IMR-90 (cell line): ENCODE data around the gene DBN1. TPM values are rescaled to one million over a fixed set of nuclear protein-coding genes. Genes with fewer than 3 reads are reported as not detected.

Source experiments
- ATAC-seq: fragments of 200-7000 bp; cut with Tn5 transposase; 2 replicates; pipeline ENCODE4 v1.9.1; 2020; ENCODE audit warnings: low read depth, mild to moderate bottlenecking, moderate library complexity
- BruUV-seq: library from RNA; stranded (reverse); fragments of 400-500 nt; replicated peaks from 2 replicates; lab custom pipeline; 2021; lab: Mats Ljungman, UMichigan
- CTCF ChIA-PET: fragments of 300-600 bp; formaldehyde crosslinking; extraction: SDS; loops from one replicate; lab custom pipeline; 2021; ENCODE audit warnings: antibody characterized with exemption; lab: Yijun Ruan, JAX
- POLR2A ChIA-PET: fragments of 300-600 bp; sonication (Branson Sonifier 250); formaldehyde crosslinking; loops from one replicate; lab custom pipeline; 2022; ENCODE audit warnings: antibody characterized with exemption; ENCODE audit not compliant: unreplicated experiment; lab: Charles Lee
- DNase-seq: peaks from one replicate; pipeline ENCODE4 v3.0.0; 2013
- H2AFZ ChIP-seq: replicated peaks from 2 replicates; pipeline ENCODE3; 2013; ENCODE audit warnings: low read length, mild to moderate bottlenecking; ENCODE audit not compliant: poor library complexity
- H2AK5ac ChIP-seq: 2 replicates; pipeline ENCODE4 v1.6.1; 2013; ENCODE audit warnings: low read depth, low read length, inconsistent platforms
- H2AK9ac ChIP-seq: replicated peaks from 2 replicates; pipeline ENCODE3; 2013; ENCODE audit warnings: mild to moderate bottlenecking, low read depth, low read length, moderate library complexity; ENCODE audit not compliant: poor library complexity
- H2BK120ac ChIP-seq: 2 replicates; pipeline ENCODE4 v1.6.1; 2013; ENCODE audit warnings: low read depth, low read length, inconsistent platforms
- H2BK15ac ChIP-seq: 3 replicates; pipeline ENCODE4 v1.6.1; 2013; ENCODE audit warnings: low read depth, low read length, inconsistent platforms
- H2BK20ac ChIP-seq: 2 replicates; pipeline ENCODE4 v1.6.1; 2013; ENCODE audit warnings: low read depth, mild to moderate bottlenecking, inconsistent platforms, low read length, moderate library complexity
- H2BK5ac ChIP-seq: 2 replicates; pipeline ENCODE4 v1.6.1; 2013; ENCODE audit warnings: mild to moderate bottlenecking, low read depth, low read length, inconsistent platforms; ENCODE audit not compliant: poor library complexity, severe bottlenecking
- H3K14ac ChIP-seq: replicated peaks from 2 replicates; pipeline ENCODE4 v1.6.1; 2013; ENCODE audit warnings: low read depth, low read length, inconsistent platforms
- H3K18ac ChIP-seq: 2 replicates; pipeline ENCODE4 v1.6.1; 2013; ENCODE audit warnings: low read depth, low read length, control low read depth
- H3K23ac ChIP-seq: 2 replicates; pipeline ENCODE4 v1.6.1; 2013; ENCODE audit warnings: low read depth, low read length, inconsistent platforms
- H3K27ac ChIP-seq: 2 replicates; pipeline ENCODE4 v1.5.1; 2013; ENCODE audit warnings: mild to moderate bottlenecking, control low read depth, low read length; ENCODE audit not compliant: insufficient read depth
- H3K27me3 ChIP-seq: 2 replicates; pipeline ENCODE4 v1.6.1; 2013; ENCODE audit warnings: low read length; ENCODE audit not compliant: control insufficient read depth, insufficient read depth
- H3K36me3 ChIP-seq: 2 replicates; pipeline ENCODE4 v1.6.1; 2013; ENCODE audit warnings: low read length, mixed read lengths; ENCODE audit not compliant: control insufficient read depth, insufficient read depth
- H3K4ac ChIP-seq: 2 replicates; pipeline ENCODE4 v1.6.1; 2013; ENCODE audit warnings: low read depth, low read length, inconsistent platforms
- H3K4me1 ChIP-seq: 2 replicates; pipeline ENCODE4 v1.6.1; 2013; ENCODE audit warnings: low read length, mixed read lengths; ENCODE audit not compliant: control insufficient read depth, insufficient read depth
- H3K4me2 ChIP-seq: 2 replicates; pipeline ENCODE4 v1.6.1; 2013; ENCODE audit warnings: low read depth, mild to moderate bottlenecking, control low read depth, low read length, moderate library complexity
- H3K4me3 ChIP-seq: 2 replicates; pipeline ENCODE4 v1.5.1; 2013; ENCODE audit warnings: low read depth, mild to moderate bottlenecking, control low read depth, low read length, moderate library complexity; ENCODE audit not compliant: insufficient read depth
- H3K56ac ChIP-seq: 2 replicates; pipeline ENCODE4 v1.6.1; 2013; ENCODE audit warnings: low read length, inconsistent platforms; ENCODE audit not compliant: insufficient read depth; ENCODE audit errors: extremely low read depth
- H3K79me1 ChIP-seq, 2 experiments: 2 replicates each; pipeline ENCODE4 v1.6.1; 2013; ENCODE audit warnings: low read length in 2 of 2, inconsistent platforms in 1 of 2, low read depth in 1 of 2
- H3K9ac ChIP-seq: 2 replicates; pipeline ENCODE4 v1.6.1; 2013; ENCODE audit warnings: low read depth, low read length, control low read depth
- H3K9me1 ChIP-seq: 2 replicates; pipeline ENCODE4 v1.6.1; 2013; ENCODE audit warnings: low read length, inconsistent platforms; ENCODE audit not compliant: insufficient read depth
- H3K9me3 ChIP-seq: 2 replicates; pipeline ENCODE4 v1.6.1; 2013; ENCODE audit warnings: low read length; ENCODE audit not compliant: control insufficient read depth, insufficient read depth
- H4K20me1 ChIP-seq: 2 replicates; pipeline ENCODE4 v1.6.1; 2013; ENCODE audit warnings: low read length, inconsistent platforms; ENCODE audit not compliant: insufficient read depth
- H4K5ac ChIP-seq: 2 replicates; pipeline ENCODE4 v1.6.1; 2013; ENCODE audit warnings: mild to moderate bottlenecking, low read depth, low read length, control low read depth
- H4K8ac ChIP-seq, 2 experiments: 2 replicates each; pipeline ENCODE4 v1.6.1; 2013; ENCODE audit warnings: low read depth in 2 of 2, low read length in 2 of 2, control low read depth in 1 of 2, inconsistent platforms in 1 of 2
- H4K91ac ChIP-seq: 2 replicates; pipeline ENCODE4 v1.6.1; 2013; ENCODE audit warnings: low read depth, low read length, inconsistent platforms; ENCODE audit not compliant: insufficient read depth
- BHLHE40 ChIP-seq: fragments of 150-350 bp; IDR thresholded peaks from 2 replicates; pipeline ENCODE4 v1.6.1; 2016; ENCODE audit warnings: mild to moderate bottlenecking, low read depth, low read length
- CTCF ChIP-seq: conservative IDR thresholded peaks from 2 replicates; pipeline ENCODE4 v1.5.1; 2012; ENCODE audit warnings: mild to moderate bottlenecking, low read depth, low read length, improper control_type of control experiment
- ELK1 ChIP-seq: fragments of 150-350 bp; IDR thresholded peaks from 2 replicates; pipeline ENCODE4 v1.6.1; 2016; ENCODE audit warnings: low read depth, mild to moderate bottlenecking, low read length, moderate library complexity, borderline replicate concordance
- MAFK ChIP-seq: IDR thresholded peaks from 2 replicates; pipeline ENCODE4 v1.6.1; 2012; ENCODE audit warnings: low read depth, low read length, improper control_type of control experiment
- MXI1 ChIP-seq: IDR thresholded peaks from 2 replicates; pipeline ENCODE4 v1.6.1; 2012; ENCODE audit warnings: low read depth, mild to moderate bottlenecking, low read length, moderate library complexity, borderline replicate concordance
- POLR2A ChIP-seq: IDR thresholded peaks from 2 replicates; pipeline ENCODE4 v1.6.1; 2012; ENCODE audit warnings: mild to moderate bottlenecking, low read depth, low read length
- RCOR1 ChIP-seq: IDR thresholded peaks from 2 replicates; pipeline ENCODE4 v1.6.1; 2012; ENCODE audit warnings: mild to moderate bottlenecking, low read length, improper control_type of control experiment; ENCODE audit not compliant: insufficient replicate concordance
- RFX5 ChIP-seq: IDR thresholded peaks from 2 replicates; pipeline ENCODE4 v1.8.0; 2012; ENCODE audit warnings: low read depth, mild to moderate bottlenecking, low read length, moderate library complexity
- SMC3 ChIP-seq: fragments of 150-350 bp; IDR thresholded peaks from 2 replicates; pipeline ENCODE4 v1.6.1; 2016; ENCODE audit warnings: low read depth, mild to moderate bottlenecking, antibody characterized with exemption, low read length, moderate library complexity
- USF2 ChIP-seq: fragments of 150-350 bp; IDR thresholded peaks from 2 replicates; pipeline ENCODE4 v1.6.1; 2017; ENCODE audit warnings: mild to moderate bottlenecking, antibody characterized with exemption, low read length, low read depth
- WGBS, 2 experiments: methylation state at CpG; one replicate each; pipeline versions ENCODE4 v1.1.5 to v1.1.7; 2013; ENCODE audit warnings: missing lambda C conversion rate in 2 of 2; ENCODE audit not compliant: insufficient read length in 1 of 2; ENCODE audit errors: extremely low coverage in 2 of 2; 5-methylcytosine and 5-hydroxymethylcytosine counted together
- dilution Hi-C: fragments of 300-500 bp; cut with HindIII; formaldehyde crosslinking; loops from one replicate; pipeline ENCODE4 v1.14.3; 2018; ENCODE audit warnings: low sequenced_read_pairs; ENCODE audit not compliant: unreplicated experiment
- in situ Hi-C: fragments of 300-500 bp; cut with MboI; formaldehyde crosslinking; loops from 3 replicates; pipeline ENCODE4 v1.14.3; 2019; ENCODE audit warnings: low sequenced_read_pairs, inconsistent platforms, mixed read lengths
- intact Hi-C: fragments of 100-400 bp; cut with micrococcal nuclease; formaldehyde crosslinking; loops from 2 replicates; pipeline ENCODE4 v1.10.0; 2022
- polyA plus RNA-seq, 3 experiments: library from polyadenylated mRNA; depleted of rRNA; stranded (reverse); fragments of >200 nt; gene quantifications; 2 replicates each; pipeline ENCODE4 v1.2.3, GENCODE V29; 2012; ENCODE audit warnings: low replicate concordance in 1 of 3
- total RNA-seq: library from RNA; depleted of rRNA; stranded (reverse); fragments of >200 nt; gene quantifications from 2 replicates; pipeline ENCODE4 v1.2.3, GENCODE V29; 2012

DBN1 gene
- total and polyA plus RNA-seq, 2 of the 4 experiments (the other 2 are of a cell fraction) = 122 to 187 TPM

GRCh38 chr5:177459819-177460628 is 13.4 kb downstream of the DBN1 start:
- Histone ChIP-seq H3K4me3 (no peak overlapping the region), H3K79me1 (peaks cover 11 to 31% of the 10 kb centered on the region in 2 experiments), H4K8ac (no peak overlapping the region), H3K18ac (no peak overlapping the region), H2BK5ac (no peak overlapping the region), H3K9me3 (no peaks in the 10 kb centered on the region), H2BK120ac (no peak overlapping the region), H3K27ac (no peak overlapping the region), H3K23ac (no peak overlapping the region), H3K9me1 (no peaks in the 10 kb centered on the region), H2AK9ac (no peak overlapping the region), H4K5ac (no peak overlapping the region), H3K9ac (no peak overlapping the region), H3K14ac (no peak overlapping the region), H3K36me3 (peaks cover 59% of the 10 kb centered on the region), H3K4me1 (peaks cover 5% of the 10 kb centered on the region), H2AK5ac (no peak overlapping the region), H4K20me1 (peaks cover 75% of the 10 kb centered on the region), H4K91ac (no peak overlapping the region), H2AFZ (no peak overlapping the region), H3K4ac (no peak overlapping the region), H3K4me2 (no peak overlapping the region), H3K56ac (no peak overlapping the region), H2BK15ac (no peak overlapping the region), H3K27me3 (no peaks in the 10 kb centered on the region), H2BK20ac (no peak overlapping the region)
- TF ChIP-seq CTCF = no peak
- TF ChIP-seq BHLHE40 = no peak
- TF ChIP-seq MXI1 = no peak
- no peak for TF ChIP-seq MAFK
- no peak for TF ChIP-seq RCOR1
- TF ChIP-seq USF2 = no peak
- TF ChIP-seq ELK1 = no peak
- no peak for TF ChIP-seq RFX5
- no peak for TF ChIP-seq POLR2A
- TF ChIP-seq SMC3 = no peak
- no TSS peak for BruUV-seq
- no peak for ATAC-seq
- WGBS, 2 experiments = 98% methylated on average over 16 of the region's 28 CpGs; no CpG with 5 or more reads in 1 of the 2 experiments
- CTCF ChIA-PET = no interaction called here
- in situ Hi-C loops = no loop called here
- POLR2A ChIA-PET = no interaction called here
- DNase-seq = no peak
- intact Hi-C loops = no loop called here
- dilution Hi-C loops = no loop called here
